Activated naive CD4-positive, alpha-beta T cell treated with anti-CD3 and anti-CD28 coated beads, Interleukin-2, amount 50 U/mL, for 16 hours (primary cell): Measurements from ENCODE around the gene GABRD.

Source experiments
- DNase-seq: peaks from one replicate; pipeline ENCODE4 v3.0.0-alpha.2; 2020

GABRD gene

DNA sequence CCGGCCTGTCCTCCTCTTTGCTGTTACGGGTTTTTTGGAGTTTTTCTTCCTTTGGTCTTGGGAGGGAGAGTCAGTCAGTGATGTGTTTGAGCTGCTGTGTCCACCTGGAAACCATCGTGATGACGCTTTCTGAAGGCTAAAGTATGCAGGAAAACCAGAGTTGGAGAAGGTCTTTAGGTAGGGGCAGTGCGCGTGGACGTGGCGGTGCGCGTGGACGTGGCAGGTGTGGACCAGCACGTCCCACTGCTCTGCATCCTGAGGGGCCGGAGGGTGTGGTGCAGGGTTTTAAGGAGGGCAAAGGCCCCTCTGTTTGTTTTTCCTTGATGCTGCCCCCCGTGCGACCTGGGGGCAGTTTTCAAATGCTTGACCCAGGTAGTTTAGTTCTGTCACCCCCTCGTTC, 61.0 kb downstream of the GABRD start:
- no peak for DNase-seq
